ENCODE measurements around the gene ZNF106. TPM values are rescaled to one million over a fixed set of nuclear protein-coding genes. Genes with fewer than 3 reads are reported as not detected.

Gene ZNF106
- total RNA-seq, 1 experiment from 2014 or later, result 73.4 TPM

- no peaks in the 10 kb centered on the region for H3K36me3 ChIP-seq (ENCODE audit: low read depth)
- H3F3A ChIP-seq (ENCODE audit: insufficient read depth, low read depth), result no peaks in the 10 kb centered on the region
- no peak for DNase-seq
- H4K20me1 ChIP-seq (ENCODE audit: insufficient read depth), result no peaks in the 10 kb centered on the region
- no peaks in the 10 kb centered on the region for H3K27me3 ChIP-seq (ENCODE audit: insufficient read depth, low read depth)
- BruUV-seq (replicated peaks), result no TSS peak
- H3K27ac ChIP-seq, result no peak overlapping the region
- H3K9me2 ChIP-seq (ENCODE audit: insufficient read depth), result no peaks in the 10 kb centered on the region
- no peaks in the 10 kb centered on the region for H3K4me1 ChIP-seq (replicated peaks; ENCODE audit: insufficient read depth)
- TF ChIP-seq CTCF (conservative IDR thresholded peaks at IDR 0.05), result no peak
- no peak for TF ChIP-seq EZH2 (IDR thresholded peaks at IDR 0.05; ENCODE audit: low read depth)
- no peak overlapping the region for H3K4me3 ChIP-seq
- no peaks in the 10 kb centered on the region for H3K9me3 ChIP-seq (ENCODE audit: insufficient read depth, low read depth)
- H3K4me2 ChIP-seq, result no peak overlapping the region
- no peak overlapping the region for H2AFZ ChIP-seq
- CTCF ChIA-PET, result no interaction called here
- POLR2A ChIA-PET (ENCODE audit: unreplicated experiment), result no interaction called here
- intact Hi-C loops (cut with micrococcal nuclease; ENCODE audit: unreplicated experiment), result no loop called here
- H3K79me2 ChIP-seq (ENCODE audit: low read depth), result no peaks in the 10 kb centered on the region
Observed at GRCh38 chr15:42404461-42405235, 86.3 kb downstream of the ZNF106 start.

- H3K4me3 ChIP-seq, result no peak overlapping the region
- H3K27ac ChIP-seq, result no peak overlapping the region
- no peaks in the 10 kb centered on the region for H3K4me1 ChIP-seq (replicated peaks; ENCODE audit: insufficient read depth)
- BruUV-seq (replicated peaks), result no TSS peak
- intact Hi-C loops (cut with micrococcal nuclease; ENCODE audit: unreplicated experiment), result no loop called here
- ChIA-PET CTCF (no interaction called here), POLR2A (ENCODE audit: unreplicated experiment) (no interaction called here)
- no peak for DNase-seq
- no peaks in the 10 kb centered on the region for H3K36me3 ChIP-seq (ENCODE audit: low read depth)
- H3K9me3 ChIP-seq (ENCODE audit: insufficient read depth, low read depth), result no peaks in the 10 kb centered on the region
- no peaks in the 10 kb centered on the region for H3K79me2 ChIP-seq (ENCODE audit: low read depth)
- TF ChIP-seq EZH2 (IDR thresholded peaks at IDR 0.05; ENCODE audit: low read depth) (no peak), CTCF (conservative IDR thresholded peaks at IDR 0.05) (no peak)
- no peaks in the 10 kb centered on the region for H4K20me1 ChIP-seq (ENCODE audit: insufficient read depth)
- H3K9me2 ChIP-seq (ENCODE audit: insufficient read depth), result no peaks in the 10 kb centered on the region
- no peaks in the 10 kb centered on the region for H3K27me3 ChIP-seq (ENCODE audit: insufficient read depth, low read depth)
- H2AFZ ChIP-seq, result no peak overlapping the region
- H3K4me2 ChIP-seq, result no peak overlapping the region
- H3F3A ChIP-seq (ENCODE audit: insufficient read depth, low read depth), result no peaks in the 10 kb centered on the region
Observed at GRCh38 chr15:42403389-42403788, 87.6 kb downstream of the ZNF106 start.

GRCh38 chr15:42402455-42403205 is 88.3 kb downstream of the ZNF106 start:
- Histone ChIP-seq H3K9me2 (ENCODE audit: insufficient read depth) (no peaks in the 10 kb centered on the region), H3K4me2 (no peak overlapping the region), H3K36me3 (ENCODE audit: low read depth) (no peaks in the 10 kb centered on the region), H3K27me3 (ENCODE audit: insufficient read depth, low read depth) (no peaks in the 10 kb centered on the region), H3K4me1 (replicated peaks; ENCODE audit: insufficient read depth) (no peaks in the 10 kb centered on the region), H3K9me3 (ENCODE audit: insufficient read depth, low read depth) (no peaks in the 10 kb centered on the region), H4K20me1 (ENCODE audit: insufficient read depth) (no peaks in the 10 kb centered on the region), H3F3A (ENCODE audit: insufficient read depth, low read depth) (no peaks in the 10 kb centered on the region), H3K4me3 (no peak overlapping the region), H2AFZ (no peak overlapping the region), H3K79me2 (ENCODE audit: low read depth) (no peaks in the 10 kb centered on the region), H3K27ac (no peak overlapping the region)
- intact Hi-C loops (cut with micrococcal nuclease; ENCODE audit: unreplicated experiment), result no loop called here
- POLR2A ChIA-PET (ENCODE audit: unreplicated experiment), result no interaction called here
- DNase-seq, result no peak
- CTCF ChIA-PET, result no interaction called here
- no TSS peak for BruUV-seq (replicated peaks)
- TF ChIP-seq EZH2 (IDR thresholded peaks at IDR 0.05; ENCODE audit: low read depth), result no peak
- TF ChIP-seq CTCF (conservative IDR thresholded peaks at IDR 0.05), result no peak

Data from PC-9 (cell line).